Activated CD4-positive, alpha-beta T cell treated with anti-CD3 and anti-CD28 coated beads, Interleukin-2, amount 10 ng/mL, durations not matched to agents 24 days and 14 days (primary cell): ENCODE measurements around the gene OLR1. TPM values are rescaled to one million over a fixed set of nuclear protein-coding genes. Genes with fewer than 3 reads are reported as not detected.
"Not testable (repeated sequence)": the region's sequence is repeated elsewhere in the genome, so short reads cannot be mapped to it uniquely, and the experiment has no call there.

Experiments used
- DNase-seq: peaks from one replicate; pipeline ENCODE4 v3.0.0; 2022
- H3K27ac Mint-ChIP-seq: one replicate; pipeline ENCODE4 v1.8.0; 2022; ENCODE audit warnings: mild to moderate bottlenecking, mixed read lengths
- H3K27me3 Mint-ChIP-seq: one replicate; pipeline ENCODE4 v1.8.0; 2022; ENCODE audit warnings: mixed read lengths
- H3K36me3 Mint-ChIP-seq: one replicate; pipeline ENCODE4 v1.8.0; 2022; ENCODE audit warnings: low read depth, mild to moderate bottlenecking, mixed read lengths
- H3K4me1 Mint-ChIP-seq: one replicate; pipeline ENCODE4 v1.8.0; 2021; ENCODE audit warnings: mixed read lengths
- H3K4me3 Mint-ChIP-seq: one replicate; pipeline ENCODE4 v1.8.0; 2022; ENCODE audit warnings: mild to moderate bottlenecking, moderate library complexity, mixed read lengths
- H3K9me3 Mint-ChIP-seq: one replicate; pipeline ENCODE4 v1.8.0; 2021; ENCODE audit warnings: mixed read lengths
- intact Hi-C: fragments of 100-400 bp; cut with micrococcal nuclease; formaldehyde crosslinking; loops from one replicate; pipeline ENCODE4 v1.15.1; 2023
- total RNA-seq: library from RNA; stranded (reverse); gene quantifications from 2 replicates; pipeline ENCODE4 v1.2.3, GENCODE V29; 2022

The OLR1 gene
- total RNA-seq, result not detected in 2 replicates

DNA sequence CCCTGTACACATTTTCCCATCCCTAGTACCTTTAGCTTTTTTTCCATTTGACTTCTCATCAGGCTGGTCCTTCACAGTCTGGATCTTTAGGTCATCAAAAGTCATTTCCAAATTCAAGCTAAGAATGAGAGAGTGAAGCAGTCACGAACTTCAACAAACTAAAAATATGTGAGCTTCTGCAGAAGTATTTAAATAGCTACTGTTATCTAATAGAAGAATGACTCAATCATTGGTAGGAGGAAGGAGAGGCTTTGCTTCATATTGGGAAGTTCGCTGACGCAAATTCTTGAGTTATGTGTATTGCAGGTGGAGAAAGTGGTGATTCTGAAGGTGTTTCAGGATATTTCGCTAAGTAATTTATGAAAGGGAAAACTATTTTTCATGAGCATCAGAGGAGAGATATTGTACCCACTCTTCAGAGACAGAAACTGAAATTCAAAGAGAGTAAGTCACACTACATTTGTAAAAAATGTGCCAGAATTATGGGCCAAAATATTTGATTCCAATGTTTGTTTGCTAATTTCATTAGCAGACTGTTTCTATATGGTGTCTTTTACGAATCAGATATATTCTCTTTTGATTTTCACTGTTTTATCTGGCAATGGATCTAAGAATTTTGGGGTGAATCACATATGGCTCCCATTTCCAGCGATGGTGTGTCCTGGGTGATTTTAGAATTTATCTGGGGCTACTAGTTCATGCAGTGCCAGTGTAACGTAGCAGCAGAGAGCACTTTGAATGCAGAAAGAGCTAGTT, at the start of gene OLR1:
Gene OLR1, minus strand, starts transcription at position 160 of the 756 bp plus-strand sequence. Its CDS starts 55 bp downstream, at position 105.
- H3K36me3 Mint-ChIP-seq, result no peaks in the 10 kb centered on the region
- H3K4me3 Mint-ChIP-seq, result no peak within 1 kb of the TSS
- H3K9me3 Mint-ChIP-seq, result no peaks in the 10 kb centered on the region
- no peak within 1 kb of the TSS for H3K27ac Mint-ChIP-seq
- no peaks in the 10 kb centered on the region for H3K4me1 Mint-ChIP-seq
- H3K27me3 Mint-ChIP-seq, result peaks cover 38% of the 10 kb centered on the region
- intact Hi-C loops, result no loop called here
- no peak for DNase-seq

DNA sequence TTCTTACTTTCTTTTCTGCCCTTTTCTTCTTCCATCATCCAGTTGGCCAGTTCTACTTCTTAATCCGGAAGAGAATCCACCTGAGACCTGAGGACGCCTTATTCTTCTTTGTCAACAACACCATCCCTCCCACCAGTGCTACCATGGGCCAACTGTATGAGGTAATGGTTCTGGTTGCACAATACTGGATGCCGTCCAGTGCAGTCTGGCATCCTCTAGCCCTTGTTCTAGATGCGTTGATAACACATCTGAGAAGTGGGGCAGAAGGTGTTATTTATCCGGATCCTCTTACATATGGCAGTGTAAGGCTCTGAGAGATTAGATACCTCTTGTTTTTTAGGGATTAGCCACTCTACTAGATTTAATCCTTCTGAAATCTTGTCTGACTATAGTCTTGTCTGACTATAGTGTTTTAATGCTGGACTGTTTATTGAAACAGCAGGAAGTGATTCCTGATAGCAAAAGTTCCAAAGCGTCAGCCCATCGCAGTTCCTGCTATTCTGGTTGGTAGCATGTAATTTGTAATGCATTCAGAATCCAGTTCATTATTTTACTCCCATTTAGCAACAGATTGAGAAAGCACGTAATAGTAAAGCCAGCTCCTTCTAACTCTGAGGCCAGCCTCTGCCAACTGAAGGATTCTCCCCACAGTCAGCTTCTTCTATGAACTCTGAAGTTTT, 48.6 kb upstream of the OLR1 start:
- DNase-seq, result no peak
- Mint-ChIP-seq H3K4me3 (no peak overlapping the region), H3K27me3 (peaks cover 1% of the 10 kb centered on the region), H3K36me3 (peaks cover 13% of the 10 kb centered on the region), H3K9me3 (no peaks in the 10 kb centered on the region), H3K27ac (no peak overlapping the region), H3K4me1 (peaks cover 4% of the 10 kb centered on the region)
- intact Hi-C loops, result no loop called here

DNA sequence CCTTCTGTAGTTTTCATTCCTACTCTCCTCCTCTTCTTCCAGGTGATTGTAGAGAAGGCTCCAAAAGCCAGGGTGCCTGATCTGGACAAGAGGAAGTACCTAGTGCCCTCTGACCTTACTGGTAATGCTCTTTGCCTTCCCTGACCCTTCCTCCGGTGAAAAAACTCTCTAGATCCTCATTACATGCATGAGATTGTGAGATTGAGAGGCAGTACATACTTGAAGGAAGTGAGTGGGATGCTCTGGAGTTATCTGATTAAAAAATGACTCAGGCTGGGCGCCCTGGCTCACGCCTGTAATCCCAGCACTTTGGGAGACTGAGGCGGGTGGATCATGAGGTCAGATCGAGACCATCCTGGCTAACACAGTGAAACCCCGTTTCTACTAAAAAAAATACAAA, 46.1 kb upstream of the OLR1 start:
- Mint-ChIP-seq H3K4me1 (peaks cover 21% of the 10 kb centered on the region), H3K36me3 (peaks cover 13% of the 10 kb centered on the region), H3K9me3 (no peaks in the 10 kb centered on the region), H3K27ac (no peak overlapping the region), H3K27me3 (peaks cover 14% of the 10 kb centered on the region), H3K4me3 (no peak overlapping the region)
- DNase-seq, result no peak
- intact Hi-C loops, result loop anchor here (10.0 kb wide), 2 partner anchors 147 to 957 kb away; partner anchors contain the start of gene SMIM10L1

DNA sequence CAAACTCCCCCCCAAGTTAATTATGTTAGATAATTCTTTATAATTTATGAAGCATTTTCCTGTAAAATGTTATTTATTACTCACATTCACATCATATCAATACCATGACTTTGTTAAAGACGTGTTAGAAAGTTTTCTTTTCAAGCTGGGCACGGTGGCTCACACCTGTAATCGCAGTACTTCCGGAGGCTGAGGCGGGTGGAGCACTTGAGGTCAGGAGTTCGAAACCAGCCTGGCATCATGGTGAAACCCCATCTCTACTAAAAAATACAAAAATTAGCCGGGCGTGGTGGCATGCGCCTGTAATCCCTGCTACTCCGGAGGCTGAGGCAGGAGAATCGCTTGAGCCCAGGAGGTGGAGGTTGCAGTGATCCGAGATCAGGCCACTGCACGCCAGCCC, 44.0 kb upstream of the OLR1 start:
- Mint-ChIP-seq H3K4me1 (peaks cover 30% of the 10 kb centered on the region), H3K27me3 (peaks cover 19% of the 10 kb centered on the region)
- not testable (repeated sequence) for H3K9me3 Mint-ChIP-seq, H3K36me3 Mint-ChIP-seq, DNase-seq, H3K27ac Mint-ChIP-seq, H3K4me3 Mint-ChIP-seq
- intact Hi-C loops, result loop anchor here (2.0 to 10.0 kb wide), 3 partner anchors 149 to 959 kb away; partner anchors contain the start of gene SMIM10L1

DNA sequence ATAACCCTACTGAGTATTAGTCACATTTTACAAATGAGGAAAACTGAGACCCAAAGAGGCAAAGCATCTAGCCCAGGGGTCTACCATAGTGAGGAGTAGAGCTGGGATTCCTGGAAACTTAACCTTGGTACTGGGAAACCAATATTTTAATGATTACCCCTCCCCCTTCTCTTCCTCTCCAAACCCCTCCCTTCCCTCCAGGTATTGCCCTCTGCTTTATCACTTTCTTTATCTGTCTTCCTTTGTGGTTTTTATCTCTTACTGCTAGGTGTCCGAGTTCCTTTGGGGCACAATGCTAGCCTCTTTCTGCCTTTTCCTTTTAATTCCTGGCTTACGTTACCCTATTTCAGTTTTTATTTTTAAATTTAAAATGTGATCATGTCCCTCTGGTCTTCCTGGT, 43.5 kb upstream of the OLR1 start:
- H3K9me3 Mint-ChIP-seq, result no peaks in the 10 kb centered on the region
- H3K27ac Mint-ChIP-seq, result no peak overlapping the region
- peaks cover 30% of the 10 kb centered on the region for H3K4me1 Mint-ChIP-seq
- H3K36me3 Mint-ChIP-seq, result peaks cover 4% of the 10 kb centered on the region
- intact Hi-C loops, result loop anchor here (2.0 to 10.0 kb wide), 3 partner anchors 149 to 959 kb away; partner anchors contain the start of gene SMIM10L1
- no peak for DNase-seq
- H3K4me3 Mint-ChIP-seq, result no peak overlapping the region
- H3K27me3 Mint-ChIP-seq, result peaks cover 19% of the 10 kb centered on the region

DNA sequence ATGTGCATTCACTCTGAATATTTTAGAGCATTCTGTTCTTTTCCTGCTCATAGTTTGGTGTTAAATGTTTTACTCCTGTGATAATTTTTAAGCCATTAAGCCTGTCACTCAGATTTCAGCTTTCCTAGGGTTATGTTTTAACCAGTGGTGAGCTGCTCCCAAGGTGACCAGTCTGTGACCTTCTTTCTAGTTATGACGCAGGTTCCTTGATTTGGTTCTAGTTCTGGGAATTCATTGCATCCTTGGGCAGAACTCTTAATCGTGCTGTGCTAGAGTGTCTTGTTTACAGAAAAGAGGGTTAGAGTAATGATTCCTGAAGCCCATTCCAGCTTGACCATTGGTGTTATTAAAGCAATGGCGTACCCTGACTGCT, 42.9 kb upstream of the OLR1 start:
- H3K27me3 Mint-ChIP-seq, result peaks cover 20% of the 10 kb centered on the region
- H3K27ac Mint-ChIP-seq, result no peak overlapping the region
- no peaks in the 10 kb centered on the region for H3K9me3 Mint-ChIP-seq
- no peak for DNase-seq
- H3K36me3 Mint-ChIP-seq, result peaks cover 1% of the 10 kb centered on the region
- H3K4me3 Mint-ChIP-seq, result peak overlapping the region; percentile 14
- intact Hi-C loops, result loop anchor here (2.0 to 10.0 kb wide), 3 partner anchors 150 to 960 kb away; partner anchors contain the start of gene SMIM10L1
- H3K4me1 Mint-ChIP-seq, result peaks cover 30% of the 10 kb centered on the region

DNA sequence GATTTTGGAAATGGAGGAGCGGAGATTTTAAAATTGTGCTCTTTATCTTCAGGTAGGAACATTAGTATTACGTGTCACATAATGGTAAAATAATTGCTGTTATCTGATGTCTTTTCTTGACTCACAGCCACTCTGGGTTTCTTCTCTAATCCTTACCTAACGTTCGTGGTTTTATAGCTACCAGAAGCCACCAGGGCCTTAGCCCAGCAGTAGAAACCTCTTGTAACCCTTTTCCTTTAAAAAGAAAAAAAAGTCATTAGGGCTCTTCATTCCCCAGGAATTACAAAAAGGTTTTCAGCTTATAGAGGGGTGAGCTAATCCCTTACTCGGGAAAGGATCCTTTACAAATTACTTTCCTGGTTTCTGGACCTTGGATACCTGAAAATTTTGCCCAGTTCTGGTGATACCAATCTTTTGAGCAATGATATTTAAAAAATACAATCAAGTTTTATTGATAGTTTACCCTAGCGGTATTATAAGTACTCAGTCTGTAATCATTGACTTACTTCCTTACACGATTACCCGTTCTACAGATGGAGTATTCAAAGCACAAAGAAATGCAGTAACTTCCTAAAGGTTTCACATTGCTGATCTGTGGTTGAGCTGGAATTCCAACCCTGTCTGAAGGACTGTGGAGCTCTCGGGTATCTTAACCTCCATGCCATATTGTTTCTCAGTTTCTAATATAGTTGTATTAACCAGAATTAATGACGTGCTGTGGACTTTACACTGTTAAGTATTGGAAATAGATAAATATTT, 42.4 kb upstream of the OLR1 start:
- H3K27ac Mint-ChIP-seq, result peak overlapping the region; percentile 91
- peaks cover 20% of the 10 kb centered on the region for H3K27me3 Mint-ChIP-seq
- peaks cover 30% of the 10 kb centered on the region for H3K4me1 Mint-ChIP-seq
- H3K4me3 Mint-ChIP-seq, result peak overlapping the region; percentile 94
- H3K9me3 Mint-ChIP-seq, result no peaks in the 10 kb centered on the region
- intact Hi-C loops, result loop anchor here (2.0 to 10.0 kb wide), 3 partner anchors 150 to 960 kb away; partner anchors contain the start of gene SMIM10L1
- no peak for DNase-seq
- H3K36me3 Mint-ChIP-seq, result peaks cover 1% of the 10 kb centered on the region

DNA sequence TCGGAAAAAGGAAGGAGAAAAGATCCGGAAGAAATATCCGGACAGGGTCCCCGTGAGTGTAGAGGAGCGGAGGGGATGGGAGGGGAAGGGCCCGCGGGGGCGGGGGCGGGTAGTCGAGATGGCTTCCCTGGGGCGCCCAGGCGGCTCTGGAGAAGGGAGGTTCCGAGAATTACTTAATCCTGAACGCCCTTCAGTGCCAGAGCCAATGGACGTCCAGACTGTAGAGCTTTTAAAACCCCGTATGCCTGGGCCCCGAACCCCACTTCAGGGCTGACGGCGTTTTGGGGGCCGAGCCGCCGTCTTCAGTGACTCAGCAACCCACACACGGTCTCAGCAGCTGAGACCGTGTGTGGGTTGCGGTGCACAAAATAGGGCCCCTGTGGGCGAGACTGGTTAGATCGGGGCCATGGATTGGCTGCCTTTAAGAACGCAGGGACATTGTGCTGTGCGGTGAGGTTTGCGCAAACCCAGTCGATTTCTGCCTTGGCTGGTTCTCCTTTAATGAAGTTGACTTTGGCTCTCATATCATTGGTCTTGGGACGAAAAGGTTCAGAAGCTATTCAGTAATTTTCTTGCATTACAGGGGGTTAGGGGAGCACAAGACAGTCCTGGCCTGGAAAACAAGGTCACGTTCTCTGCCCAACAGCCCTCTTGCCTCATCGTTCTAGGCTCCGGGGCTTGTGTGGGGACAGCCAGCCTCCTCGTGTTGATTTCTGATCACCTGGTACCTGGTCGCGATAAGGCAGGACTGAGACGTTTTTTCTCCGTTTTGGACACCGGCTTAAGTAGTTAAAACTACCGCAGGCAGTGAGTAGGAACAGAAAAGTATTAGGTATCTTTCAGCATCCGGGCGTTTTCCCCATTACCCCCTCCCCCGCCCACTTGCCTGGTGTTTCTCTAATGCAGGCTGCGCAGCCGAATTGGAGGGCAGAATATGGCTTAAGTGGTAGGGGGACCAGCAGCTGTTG, 41.5 kb upstream of the OLR1 start:
- peak; percentile 87 for DNase-seq
- Mint-ChIP-seq H3K36me3 (peaks cover 1% of the 10 kb centered on the region), H3K4me1 (peaks cover 30% of the 10 kb centered on the region), H3K4me3 (peak overlapping the region; percentile 94), H3K27ac (peak overlapping the region; percentile 91), H3K9me3 (no peaks in the 10 kb centered on the region), H3K27me3 (peaks cover 25% of the 10 kb centered on the region)
- intact Hi-C loops, result loop anchor here (1.0 to 10.0 kb wide), 7 partner anchors 151 to 961 kb away; partner anchors contain the start of genes CLEC2B, MAGOHB, SMIM10L1 and YBX3

DNA sequence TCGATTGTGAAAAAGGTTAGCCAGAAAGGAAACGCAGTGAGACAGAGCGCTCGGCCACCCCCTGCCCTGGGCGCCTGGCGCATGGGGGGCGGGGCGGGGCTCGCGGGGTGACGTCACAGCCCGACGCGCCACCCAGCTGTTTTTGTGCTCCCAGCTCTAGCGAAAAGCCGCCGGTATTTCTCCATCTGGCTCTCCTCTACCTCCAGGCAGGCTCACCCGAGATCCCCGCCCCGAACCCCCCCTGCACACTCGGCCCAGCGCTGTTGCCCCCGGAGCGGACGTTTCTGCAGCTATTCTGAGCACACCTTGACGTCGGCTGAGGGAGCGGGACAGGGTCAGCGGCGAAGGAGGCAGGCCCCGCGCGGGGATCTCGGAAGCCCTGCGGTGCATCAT, 40.8 kb upstream of the OLR1 start, which contains the start of gene GABARAPL1:
Gene GABARAPL1, plus strand, starts transcription at position 139 of the 393 bp plus-strand sequence. Its CDS starts 253 bp downstream, at position 392.
- peaks cover 30% of the 10 kb centered on the region for H3K27me3 Mint-ChIP-seq
- H3K4me1 Mint-ChIP-seq, result peaks cover 26% of the 10 kb centered on the region
- peak within 1 kb of the TSS; percentile 93 for H3K27ac Mint-ChIP-seq
- intact Hi-C loops, result loop anchor here (1.0 to 10.0 kb wide), 7 partner anchors 152 to 962 kb away; partner anchors contain the start of genes CLEC2B, MAGOHB, SMIM10L1 and YBX3
- no peaks in the 10 kb centered on the region for H3K9me3 Mint-ChIP-seq
- DNase-seq, result peak; percentile 92
- H3K4me3 Mint-ChIP-seq, result peak within 1 kb of the TSS; percentile 94
- H3K36me3 Mint-ChIP-seq, result no peaks in the 10 kb centered on the region

DNA sequence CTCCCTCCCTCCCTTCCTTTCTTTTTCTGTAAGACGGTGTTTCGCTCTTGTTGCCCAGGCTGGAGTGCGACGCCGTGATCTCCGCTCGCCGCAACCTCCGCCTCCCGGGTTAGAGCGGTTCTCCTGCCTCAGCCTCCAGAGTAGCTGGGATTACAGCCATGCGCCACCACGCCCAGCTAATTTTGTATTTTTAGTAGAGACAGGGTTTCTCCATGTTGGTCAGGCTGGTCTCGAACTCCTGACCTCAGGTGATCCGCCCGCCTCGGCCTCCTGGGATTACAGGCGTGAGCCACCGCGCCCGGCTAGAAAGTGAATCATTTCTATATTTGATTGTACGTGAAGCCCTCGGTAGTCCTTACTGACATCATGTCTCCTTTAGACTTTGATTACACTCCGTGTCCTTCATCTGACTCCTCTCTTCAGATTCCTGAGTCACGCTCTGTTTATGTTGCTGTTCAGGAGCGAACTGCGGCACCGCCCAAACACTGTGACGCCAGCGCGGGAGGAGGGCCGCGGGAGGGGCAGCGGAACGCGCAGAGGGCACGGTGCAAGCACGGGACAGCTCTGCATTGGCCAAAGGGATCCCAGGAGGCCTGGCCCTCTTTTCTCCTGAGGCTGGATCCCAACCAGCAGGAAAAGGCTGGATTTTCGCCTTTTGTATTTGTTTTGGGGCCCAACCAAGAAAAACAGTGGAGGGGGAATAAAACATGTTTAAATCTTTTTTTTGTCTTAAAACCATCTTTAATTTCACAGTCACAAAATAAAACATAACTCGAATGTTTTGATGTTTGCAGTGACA, 40.2 kb upstream of the OLR1 start:
- Mint-ChIP-seq H3K27ac (peak overlapping the region; percentile 93), H3K36me3 (no peaks in the 10 kb centered on the region), H3K4me3 (peak overlapping the region; percentile 94), H3K4me1 (peaks cover 26% of the 10 kb centered on the region), H3K9me3 (no peaks in the 10 kb centered on the region), H3K27me3 (peaks cover 32% of the 10 kb centered on the region)
- intact Hi-C loops, result loop anchor here (1.0 to 10.0 kb wide), 6 partner anchors 153 to 963 kb away; partner anchors contain the start of genes CLEC2B, MAGOHB, SMIM10L1 and YBX3
- peak; percentile 95 for DNase-seq

DNA sequence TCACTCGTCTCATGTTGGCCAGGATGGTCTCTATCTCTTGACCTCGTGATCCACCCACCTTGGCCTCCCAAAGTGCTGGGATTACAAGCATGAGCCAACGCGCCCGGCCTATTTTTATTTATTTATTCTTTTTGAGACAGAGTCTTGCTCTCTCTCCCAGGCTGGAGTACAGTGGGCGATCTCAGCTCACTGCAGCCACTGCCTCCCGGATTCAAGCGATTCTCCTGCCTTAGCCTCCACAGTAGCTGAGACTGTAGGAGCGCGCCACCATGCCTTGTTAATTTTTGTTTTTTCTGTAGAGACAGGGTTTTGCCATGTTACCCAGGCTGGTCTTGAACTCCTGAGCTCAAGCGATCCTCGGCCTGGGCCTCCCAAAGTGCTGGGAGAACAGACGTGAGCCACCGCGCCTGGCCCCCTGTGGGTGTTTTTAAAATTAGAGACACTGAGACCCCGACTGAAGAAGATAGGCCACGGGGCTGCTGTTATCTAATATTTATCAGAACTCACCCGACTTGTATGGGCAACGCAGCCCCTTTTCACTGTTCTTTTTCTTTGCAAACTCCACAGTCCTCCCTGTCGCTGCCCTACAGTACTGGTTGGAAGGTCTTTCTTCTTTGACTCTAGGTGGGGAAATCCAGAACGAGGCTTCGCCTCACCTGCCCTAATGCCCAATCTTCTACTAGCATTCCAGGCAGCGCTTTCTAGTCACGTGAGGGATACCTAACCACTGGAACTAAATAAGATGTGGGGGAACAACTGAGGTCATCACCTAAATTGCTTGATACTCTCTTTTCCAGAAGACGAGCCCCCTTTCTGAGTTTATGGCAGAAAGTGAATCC, 39.4 kb upstream of the OLR1 start:
- H3K27ac Mint-ChIP-seq, result no peak overlapping the region

More for the DNA sequence above, 39.4 kb upstream of the OLR1 start:
- intact Hi-C loops, result loop anchor here (10.0 kb wide), 2 partner anchors 153 to 963 kb away; partner anchors contain the start of gene SMIM10L1
- no peak overlapping the region for H3K4me3 Mint-ChIP-seq
- H3K27me3 Mint-ChIP-seq, result peaks cover 37% of the 10 kb centered on the region
- DNase-seq, result no peak
- peaks cover 26% of the 10 kb centered on the region for H3K4me1 Mint-ChIP-seq
- H3K9me3 Mint-ChIP-seq, result no peaks in the 10 kb centered on the region
- no peaks in the 10 kb centered on the region for H3K36me3 Mint-ChIP-seq
